Ectodermal cell (in vitro differentiated cells): ENCODE data around the gene PTPN3.

Source experiments
- H3K27ac ChIP-seq: 2 replicates; pipeline ENCODE4 v1.7.0; 2013; ENCODE audit warnings: mild to moderate bottlenecking, low read depth, low read length; ENCODE audit not compliant: insufficient read depth, poor library complexity, severe bottlenecking
- H3K27me3 ChIP-seq: 2 replicates; pipeline ENCODE4 v1.7.0; 2013; ENCODE audit warnings: mild to moderate bottlenecking, low read length; ENCODE audit not compliant: insufficient read depth, control insufficient read depth, poor library complexity, severe bottlenecking
- H3K36me3 ChIP-seq: one replicate; pipeline ENCODE4 v1.7.0; 2013; ENCODE audit warnings: low read length; ENCODE audit not compliant: control insufficient read depth, insufficient read depth
- H3K4me1 ChIP-seq: one replicate; pipeline ENCODE4 v1.7.0; 2013; ENCODE audit warnings: low read length; ENCODE audit not compliant: control insufficient read depth, insufficient read depth
- H3K4me3 ChIP-seq: 2 replicates; pipeline ENCODE4 v1.7.0; 2013; ENCODE audit warnings: low read depth, low read length, control low read depth; ENCODE audit not compliant: insufficient read depth
- H3K9me3 ChIP-seq: 2 replicates; pipeline ENCODE4 v1.7.0; 2013; ENCODE audit warnings: mild to moderate bottlenecking, low read length, moderate library complexity; ENCODE audit not compliant: control insufficient read depth
- WGBS, 2 experiments: methylation state at CpG; one replicate each; pipeline ENCODE4 v1.1.7; 2013; ENCODE audit warnings: missing lambda C conversion rate in 2 of 2; 5-methylcytosine and 5-hydroxymethylcytosine counted together

The PTPN3 gene

GRCh38 chr9:109428854-109429253 is 69.3 kb downstream of the PTPN3 start:
- H3K36me3 ChIP-seq = no peaks in the 10 kb centered on the region
- H3K27ac ChIP-seq = no peak overlapping the region
- no peaks in the 10 kb centered on the region for H3K9me3 ChIP-seq
- no peaks in the 10 kb centered on the region for H3K27me3 ChIP-seq
- H3K4me3 ChIP-seq = no peak overlapping the region
- H3K4me1 ChIP-seq = peaks cover 7% of the 10 kb centered on the region
- WGBS, 2 experiments = 91 to 92% methylated on average over 6 of the region's 6 CpGs

GRCh38 chr9:109427886-109428285 is 70.2 kb downstream of the PTPN3 start:
- WGBS, 2 experiments = 95 to 96% methylated on average over 4 of the region's 4 CpGs
- Histone ChIP-seq H3K4me1 (peaks cover 7% of the 10 kb centered on the region), H3K27ac (no peak overlapping the region), H3K36me3 (no peaks in the 10 kb centered on the region), H3K9me3 (no peaks in the 10 kb centered on the region), H3K27me3 (no peaks in the 10 kb centered on the region), H3K4me3 (no peak overlapping the region)

GRCh38 chr9:109426626-109427402 is 71.3 kb downstream of the PTPN3 start:
- H3K4me1 ChIP-seq = peaks cover 7% of the 10 kb centered on the region
- WGBS, 2 experiments = 93 to 94% methylated on average over 9 of the region's 9 CpGs
- H3K27ac ChIP-seq = peak overlapping the region; percentile 46
- H3K27me3 ChIP-seq = no peaks in the 10 kb centered on the region
- H3K4me3 ChIP-seq = no peak overlapping the region
- H3K9me3 ChIP-seq = no peaks in the 10 kb centered on the region
- no peaks in the 10 kb centered on the region for H3K36me3 ChIP-seq

- Histone ChIP-seq H3K9me3 (no peaks in the 10 kb centered on the region), H3K27ac (no peak overlapping the region), H3K4me1 (peaks cover 7% of the 10 kb centered on the region), H3K4me3 (no peak overlapping the region), H3K27me3 (no peaks in the 10 kb centered on the region), H3K36me3 (no peaks in the 10 kb centered on the region)
Observed at GRCh38 chr9:109424618-109425017, 73.5 kb downstream of the PTPN3 start.

- H3K27ac ChIP-seq = no peak overlapping the region
- peaks cover 12% of the 10 kb centered on the region for H3K4me1 ChIP-seq
- H3K36me3 ChIP-seq = no peaks in the 10 kb centered on the region
- no peaks in the 10 kb centered on the region for H3K9me3 ChIP-seq
- WGBS, 2 experiments = 83 to 97% methylated on average over 1 of the region's 1 CpG
- H3K4me3 ChIP-seq = no peak overlapping the region
- no peaks in the 10 kb centered on the region for H3K27me3 ChIP-seq
Observed at GRCh38 chr9:109423877-109424276, 74.2 kb downstream of the PTPN3 start.

GRCh38 chr9:109422641-109423040 is 75.5 kb downstream of the PTPN3 start:
- no peaks in the 10 kb centered on the region for H3K9me3 ChIP-seq
- H3K27me3 ChIP-seq = no peaks in the 10 kb centered on the region
- no peak overlapping the region for H3K4me3 ChIP-seq
- peaks cover 24% of the 10 kb centered on the region for H3K4me1 ChIP-seq
- H3K36me3 ChIP-seq = no peaks in the 10 kb centered on the region
- 92 to 94% methylated on average over 7 of the region's 7 CpGs for WGBS, 2 experiments
- no peak overlapping the region for H3K27ac ChIP-seq

GRCh38 chr9:109421026-109421970 is 76.8 kb downstream of the PTPN3 start:
- no peak overlapping the region for H3K27ac ChIP-seq
- peaks cover 26% of the 10 kb centered on the region for H3K4me1 ChIP-seq
- no peak overlapping the region for H3K4me3 ChIP-seq
- WGBS, 2 experiments = 92 to 95% methylated on average over 13 of the region's 13 CpGs
- no peaks in the 10 kb centered on the region for H3K36me3 ChIP-seq
- H3K9me3 ChIP-seq = no peaks in the 10 kb centered on the region
- no peaks in the 10 kb centered on the region for H3K27me3 ChIP-seq

GRCh38 chr9:109419531-109419930 is 78.6 kb downstream of the PTPN3 start:
- Histone ChIP-seq H3K27ac (peak overlapping the region; percentile 65), H3K27me3 (no peaks in the 10 kb centered on the region), H3K36me3 (no peaks in the 10 kb centered on the region), H3K9me3 (no peaks in the 10 kb centered on the region), H3K4me1 (peaks cover 26% of the 10 kb centered on the region), H3K4me3 (no peak overlapping the region)
- WGBS, 2 experiments = 100% methylated on average over 2 of the region's 4 CpGs; no CpG with 5 or more reads in 1 of the 2 experiments

- peaks cover 26% of the 10 kb centered on the region for H3K4me1 ChIP-seq
- no peak overlapping the region for H3K4me3 ChIP-seq
- 55 to 59% methylated on average over 6 of the region's 6 CpGs for WGBS, 2 experiments
- H3K9me3 ChIP-seq = no peaks in the 10 kb centered on the region
- H3K27ac ChIP-seq = peak overlapping the region; percentile 65
- H3K36me3 ChIP-seq = no peaks in the 10 kb centered on the region
- H3K27me3 ChIP-seq = no peaks in the 10 kb centered on the region
Observed at GRCh38 chr9:109418827-109419226, 79.3 kb downstream of the PTPN3 start.
